Stimulated activated CD8-positive, alpha-beta memory T cell treated with anti-CD3 and anti-CD28 coated beads, Interleukin-15, amount 100 ng/mL, for 48 hours (primary cell): Measurements from ENCODE around the gene FABP6.
"Not testable (repeated sequence)": the region's sequence is repeated elsewhere in the genome, so short reads cannot be mapped to it uniquely, and the experiment has no call there.

Source experiments
- DNase-seq, 2 donors: peaks; one replicate each; pipeline ENCODE4 v3.0.0-alpha.2; 2020; ENCODE audit warnings: low read depth in 2 of 2

FABP6 gene

DNA sequence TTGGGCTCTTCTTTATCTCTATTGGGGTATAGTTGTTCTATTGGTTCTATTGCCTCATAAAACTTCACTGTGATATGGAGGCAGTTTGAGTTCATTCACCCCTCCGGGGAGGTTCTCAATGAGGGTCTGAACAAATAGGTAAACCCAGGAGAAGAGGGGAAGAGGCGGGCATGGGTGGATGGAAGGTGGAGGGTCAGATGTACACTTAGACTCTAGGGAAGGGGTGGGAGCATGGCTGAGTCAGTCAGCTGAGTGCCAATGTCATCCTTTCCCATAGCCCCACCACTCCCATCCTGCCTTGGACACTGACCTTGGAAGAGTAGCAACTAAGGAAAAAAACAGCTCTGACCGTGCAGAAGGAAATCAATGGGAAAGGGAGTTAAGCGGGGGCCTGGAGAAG, 9.9 kb upstream of the FABP6 start:
- no peak for DNase-seq

DNA sequence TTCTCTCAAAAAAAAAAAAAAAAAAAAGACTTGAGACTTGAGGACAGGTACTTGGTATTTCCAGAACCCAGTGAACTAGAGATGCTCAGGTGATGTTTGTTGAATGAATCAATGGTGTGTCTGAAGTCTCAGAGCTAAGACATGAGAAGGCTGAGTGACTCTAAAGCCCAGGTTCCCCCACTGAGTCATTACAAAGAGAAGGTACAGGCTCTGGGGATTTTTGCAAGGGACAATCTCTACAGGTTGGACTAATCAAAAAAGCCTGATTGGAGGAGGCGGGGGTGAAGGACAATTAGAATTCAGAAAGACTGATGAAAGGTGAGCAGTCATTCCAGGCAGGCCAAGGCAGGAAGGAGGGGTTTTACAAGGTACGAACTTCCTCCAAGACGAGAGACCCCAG, 8.2 kb upstream of the FABP6 start:
- DNase-seq: no peak

GRCh38 chr5:160227012-160227411, 2.3 kb upstream of the FABP6 start:
- no peak for DNase-seq

- no peak for DNase-seq
Measured at GRCh38 chr5:160230686-160231527, 1.6 kb downstream of the FABP6 start.

GRCh38 chr5:160231783-160232342, 2.6 kb downstream of the FABP6 start:
- DNase-seq: no peak

DNA sequence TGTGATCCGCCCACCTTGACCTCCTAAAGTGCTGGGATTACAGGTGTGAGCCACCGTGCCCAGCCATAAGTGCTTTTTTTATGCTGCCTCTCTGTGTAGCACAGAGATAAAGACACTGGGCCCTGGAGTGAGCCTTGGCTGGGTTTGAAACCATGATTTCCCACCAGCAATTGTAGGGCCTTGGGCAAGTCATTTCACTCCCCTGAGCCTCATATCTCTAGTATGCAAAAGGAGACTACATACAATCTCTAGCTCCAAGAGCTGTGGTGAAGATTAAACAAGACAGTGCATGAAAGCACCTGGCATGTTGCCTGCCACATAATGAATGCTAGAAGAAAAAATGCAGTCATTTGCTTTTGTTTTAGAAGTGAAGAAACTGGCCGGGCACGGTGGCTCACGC, 3.9 kb downstream of the FABP6 start:
- no peak for DNase-seq

- no peak for DNase-seq
Measured at GRCh38 chr5:160235731-160236130, 6.4 kb downstream of the FABP6 start.

- DNase-seq: no peak
Measured at GRCh38 chr5:160237571-160238093, 8.3 kb downstream of the FABP6 start.

DNA sequence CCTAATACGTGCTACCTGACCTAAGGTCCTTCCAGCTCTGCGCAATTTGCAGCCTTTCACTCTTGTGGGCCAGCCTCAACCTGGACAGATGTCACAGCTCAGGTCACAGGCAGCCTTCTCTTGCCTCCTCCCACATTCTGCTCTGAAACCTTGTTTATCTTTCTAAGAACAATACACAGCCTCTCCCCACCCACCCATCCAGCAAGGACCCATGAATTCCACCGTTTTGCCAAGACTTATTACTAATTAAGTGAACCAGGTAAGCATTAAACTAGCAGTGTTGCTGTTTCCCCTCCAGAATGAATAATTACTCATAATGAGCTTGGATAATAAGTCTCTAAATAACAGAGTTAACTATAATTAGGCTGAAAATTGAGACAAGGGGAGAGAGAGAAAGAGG, 11.0 kb downstream of the FABP6 start:
- no peak for DNase-seq

DNA sequence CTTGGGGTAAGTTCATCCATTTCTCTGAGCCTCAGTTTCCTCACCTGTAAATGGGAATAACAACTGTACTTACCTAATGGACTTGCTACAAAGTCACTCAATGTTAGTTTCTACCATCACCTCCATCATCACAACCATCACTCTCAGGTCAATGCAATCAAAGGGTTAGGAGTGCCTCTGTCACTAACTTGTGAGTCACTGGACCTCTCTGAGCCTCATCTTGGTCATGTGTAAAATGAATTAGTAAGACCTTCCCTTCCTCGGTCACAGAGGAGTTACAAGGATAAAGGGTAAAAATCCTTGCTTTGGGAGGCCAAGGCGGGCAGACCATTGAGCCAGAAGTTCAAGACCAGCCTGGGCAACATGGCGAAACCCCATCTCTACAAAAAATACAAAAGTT, 12.8 kb downstream of the FABP6 start:
- DNase-seq: no peak

GRCh38 chr5:160245506-160246086, 16.3 kb downstream of the FABP6 start:
- no peak for DNase-seq

DNA sequence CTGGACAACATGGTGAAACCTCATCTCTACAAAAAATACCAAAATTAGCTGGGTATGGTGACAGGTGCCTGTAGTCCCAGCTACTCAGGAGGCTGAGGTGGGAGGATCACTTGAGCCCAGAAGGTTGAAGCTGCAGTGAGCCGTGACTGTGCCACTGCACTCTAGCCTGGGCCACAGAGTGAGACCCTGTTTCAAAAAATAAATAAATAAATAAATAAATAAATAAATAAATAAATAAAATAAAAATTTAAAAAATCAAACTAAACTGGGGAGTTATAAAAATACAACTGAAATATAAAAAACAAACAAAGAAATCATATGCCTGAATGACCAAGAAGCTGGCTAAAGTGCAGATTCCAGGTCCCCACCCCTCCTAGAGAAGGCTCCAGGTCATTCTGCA, 20.3 kb downstream of the FABP6 start:
- DNase-seq: not testable (repeated sequence)

DNA sequence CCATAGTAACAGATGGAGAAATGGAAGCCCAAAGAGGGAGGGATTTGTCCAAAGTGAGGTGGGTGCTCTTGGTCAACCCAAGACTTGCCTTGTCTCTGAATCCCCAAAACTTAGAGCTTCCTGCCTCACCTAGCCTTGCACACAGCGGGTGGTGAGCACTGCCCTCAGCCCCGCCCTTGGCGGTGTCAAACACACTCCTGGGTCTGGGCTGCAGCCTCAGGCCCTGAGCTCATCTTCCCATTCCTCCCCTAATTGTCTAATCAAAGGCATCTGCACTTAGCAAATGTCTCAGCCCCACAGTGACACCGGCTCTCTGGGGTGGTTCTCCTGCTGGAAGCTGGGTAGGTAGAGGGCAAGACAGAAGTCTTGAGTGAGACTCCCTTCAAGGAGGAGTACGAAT, 20.9 kb downstream of the FABP6 start:
- no peak for DNase-seq

DNA sequence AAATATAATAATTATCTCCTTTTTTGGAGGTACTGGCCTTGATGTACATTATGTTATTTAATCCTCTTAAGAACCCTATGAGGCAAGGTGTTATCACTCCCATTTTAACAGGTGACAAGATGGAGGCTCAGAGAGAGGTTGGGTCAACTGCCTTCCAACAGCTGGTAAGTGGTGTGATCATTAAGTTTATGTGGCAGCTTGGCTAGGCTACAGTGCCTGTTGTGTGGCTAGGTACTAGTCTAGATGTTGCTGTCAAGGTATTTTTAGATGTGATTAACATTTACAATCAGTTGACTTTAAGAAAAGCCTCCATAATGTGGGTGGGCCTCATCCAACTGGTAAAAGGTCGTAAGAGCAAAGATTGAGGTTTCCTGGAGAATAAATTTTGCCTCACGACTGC, 21.5 kb downstream of the FABP6 start:
- DNase-seq: no peak

DNA sequence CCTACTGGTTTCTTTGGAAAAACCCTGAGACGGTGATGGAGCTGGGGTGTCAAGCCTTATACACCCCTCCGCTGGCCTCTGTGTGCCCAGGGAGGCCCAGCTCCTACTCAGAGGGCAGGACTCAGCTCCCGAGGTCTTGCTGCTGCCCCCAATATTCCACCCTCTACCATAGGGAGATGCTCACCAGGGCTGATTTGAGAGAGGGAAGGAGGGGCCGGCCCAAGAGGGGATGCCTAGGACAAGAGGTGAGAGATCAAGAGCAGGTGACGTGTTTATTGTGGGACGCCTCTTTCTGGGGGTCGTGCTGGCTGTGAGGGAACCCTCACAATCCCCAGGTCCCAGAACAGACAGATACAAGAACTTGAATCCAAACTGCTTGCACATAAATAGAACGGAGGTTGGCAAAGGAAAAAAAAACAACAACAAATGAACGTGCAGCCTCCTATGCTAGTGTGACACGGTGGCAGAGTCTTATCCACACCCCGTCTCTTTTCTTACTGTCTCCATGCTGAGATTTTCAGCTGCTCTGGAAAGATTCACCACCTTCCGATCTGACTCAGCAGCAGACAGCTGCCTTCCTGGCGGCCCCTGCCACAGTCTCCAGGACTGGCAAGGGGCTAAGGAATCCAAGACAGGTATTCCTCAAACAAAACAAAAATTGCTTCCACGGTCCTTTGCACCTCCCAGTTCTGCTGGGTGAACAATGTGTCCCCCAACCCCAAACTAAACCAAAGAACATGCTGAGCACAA, 22.3 kb downstream of the FABP6 start:
- DNase-seq: no peak

DNA sequence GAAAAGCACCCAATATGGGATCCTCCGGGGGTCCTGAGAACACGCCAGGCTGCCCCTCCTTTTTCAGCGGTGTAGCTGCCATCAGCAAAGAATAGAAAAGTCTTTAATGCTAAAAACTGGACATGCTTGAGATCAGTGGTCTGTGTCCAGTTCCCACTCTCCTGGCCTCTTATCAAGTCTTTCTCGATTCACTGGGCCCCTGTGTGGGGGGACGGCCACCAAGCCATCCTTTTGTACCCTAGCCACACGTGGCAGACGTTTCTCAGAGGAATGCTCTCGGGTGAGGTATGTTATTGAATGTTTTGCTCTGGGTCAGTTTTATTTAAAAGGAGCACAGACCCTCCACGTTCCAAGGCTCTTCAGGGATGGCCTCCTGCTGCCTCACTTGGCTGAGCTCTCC, 23.6 kb downstream of the FABP6 start:
- DNase-seq: no peak

GRCh38 chr5:160253441-160253840, 24.1 kb downstream of the FABP6 start:
- no peak for DNase-seq

DNA sequence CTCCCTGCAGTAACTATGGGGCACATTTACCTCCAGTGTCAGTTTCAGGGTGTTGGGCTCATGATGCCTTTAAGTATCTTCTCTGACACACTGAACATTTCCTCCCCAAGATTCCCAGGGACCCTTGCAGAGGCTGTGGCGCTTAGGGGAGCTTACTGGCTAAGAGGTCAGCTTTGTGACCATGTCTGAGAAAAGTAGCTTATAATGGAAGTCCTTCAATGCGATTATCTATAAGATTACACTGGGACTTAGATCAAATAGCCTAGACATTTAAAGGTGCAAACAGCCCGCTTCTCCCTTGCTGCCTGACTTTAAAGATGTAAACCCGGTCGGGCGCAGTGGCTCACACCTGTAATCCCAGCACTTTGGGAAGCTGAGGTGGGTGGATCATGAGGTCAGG, 25.4 kb downstream of the FABP6 start:
- DNase-seq: no peak

DNA sequence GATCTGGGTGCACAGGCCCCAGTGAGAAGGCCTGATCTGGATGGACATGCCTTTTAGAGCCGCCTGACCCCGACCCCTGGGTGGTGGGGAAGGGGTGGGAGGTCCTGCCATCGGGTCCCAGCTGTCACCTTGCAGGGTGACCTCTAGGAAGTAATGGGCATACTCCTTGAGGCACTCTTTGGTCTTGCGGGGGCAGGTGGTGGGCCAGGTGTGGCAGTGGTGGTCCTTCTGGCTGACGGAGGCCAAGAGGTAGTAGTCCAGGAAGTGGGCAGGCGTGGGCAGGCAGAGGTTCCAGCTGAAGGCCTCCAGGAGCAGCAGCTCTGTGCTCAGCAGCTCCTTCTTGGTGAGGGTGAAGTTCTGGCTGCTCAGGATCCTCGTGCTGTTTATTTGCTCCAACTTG, 30.0 kb downstream of the FABP6 start:
- no peak for DNase-seq

GRCh38 chr5:160260006-160260775, 30.9 kb downstream of the FABP6 start:
- no peak for DNase-seq
